Glutamatergic neuron (in vitro differentiated cells): ENCODE data around the gene PIK3R5. TPM values are rescaled to one million over a fixed set of nuclear protein-coding genes. Genes with fewer than 3 reads are reported as not detected.

Experiments used
- DNase-seq: peaks from one replicate; pipeline ENCODE4 v3.0.0; 2022
- H3K27ac Mint-ChIP-seq: one replicate; pipeline ENCODE4 v1.8.0; 2020; ENCODE audit warnings: mild to moderate bottlenecking, mixed read lengths, inconsistent platforms; ENCODE audit not compliant: unreplicated experiment
- H3K27me3 Mint-ChIP-seq: one replicate; pipeline ENCODE4 v1.8.0; 2020; ENCODE audit warnings: mild to moderate bottlenecking, moderate library complexity, mixed read lengths, inconsistent platforms; ENCODE audit not compliant: unreplicated experiment
- H3K36me3 Mint-ChIP-seq: one replicate; pipeline ENCODE4 v1.8.0; 2020; ENCODE audit warnings: mild to moderate bottlenecking, mixed read lengths, inconsistent platforms; ENCODE audit not compliant: unreplicated experiment
- H3K4me1 Mint-ChIP-seq: one replicate; pipeline ENCODE4 v1.8.0; 2020; ENCODE audit warnings: mild to moderate bottlenecking, low read depth, mixed read lengths, inconsistent platforms; ENCODE audit not compliant: unreplicated experiment
- H3K4me3 Mint-ChIP-seq: one replicate; pipeline ENCODE4 v1.8.0; 2020; ENCODE audit warnings: mild to moderate bottlenecking, mixed read lengths, inconsistent platforms; ENCODE audit not compliant: unreplicated experiment
- H3K9me3 Mint-ChIP-seq: one replicate; pipeline ENCODE4 v1.8.0; 2020; ENCODE audit warnings: mild to moderate bottlenecking, moderate library complexity, mixed read lengths, inconsistent platforms; ENCODE audit not compliant: unreplicated experiment
- CTCF ChIP-seq: fragments of 200-600 bp; sonication (generic); IDR thresholded peaks from one replicate; pipeline ENCODE4 v1.5.0; 2021; ENCODE audit not compliant: partially characterized antibody, unreplicated experiment
- total RNA-seq: library from RNA; stranded (reverse); fragmentation: NEBNext Ultra II Directional; extraction: Animal tissue kit (Norgen Biotek cat#: 25700); gene quantifications from one replicate; pipeline ENCODE4 v1.2.1, GENCODE V29; 2021; ENCODE audit not compliant: unreplicated experiment

PIK3R5 gene
- total RNA-seq, 1 donor from 2014 or later = not detected

DNA sequence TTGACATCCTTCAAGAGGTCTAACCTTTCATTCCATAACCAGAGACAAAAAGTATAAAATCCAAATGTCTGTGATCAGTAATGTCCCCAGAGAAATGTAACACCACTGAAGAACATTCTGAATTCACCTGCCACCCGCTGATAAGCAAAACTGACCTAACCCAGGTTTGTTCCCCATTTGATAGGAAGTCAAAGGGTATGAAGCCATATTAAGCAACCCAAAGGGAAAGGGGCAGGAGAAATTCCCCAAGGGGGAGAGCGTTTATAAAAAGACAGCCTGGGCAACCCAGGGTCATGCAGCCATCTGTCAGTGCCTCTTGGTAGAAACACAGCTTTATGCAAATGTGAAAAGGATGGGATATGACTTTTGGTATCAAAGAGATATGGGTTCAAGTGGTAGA lies 67.4 kb downstream of the PIK3R5 start:
- Mint-ChIP-seq H3K36me3 (no peaks in the 10 kb centered on the region), H3K27me3 (peaks cover 6% of the 10 kb centered on the region)

DNA sequence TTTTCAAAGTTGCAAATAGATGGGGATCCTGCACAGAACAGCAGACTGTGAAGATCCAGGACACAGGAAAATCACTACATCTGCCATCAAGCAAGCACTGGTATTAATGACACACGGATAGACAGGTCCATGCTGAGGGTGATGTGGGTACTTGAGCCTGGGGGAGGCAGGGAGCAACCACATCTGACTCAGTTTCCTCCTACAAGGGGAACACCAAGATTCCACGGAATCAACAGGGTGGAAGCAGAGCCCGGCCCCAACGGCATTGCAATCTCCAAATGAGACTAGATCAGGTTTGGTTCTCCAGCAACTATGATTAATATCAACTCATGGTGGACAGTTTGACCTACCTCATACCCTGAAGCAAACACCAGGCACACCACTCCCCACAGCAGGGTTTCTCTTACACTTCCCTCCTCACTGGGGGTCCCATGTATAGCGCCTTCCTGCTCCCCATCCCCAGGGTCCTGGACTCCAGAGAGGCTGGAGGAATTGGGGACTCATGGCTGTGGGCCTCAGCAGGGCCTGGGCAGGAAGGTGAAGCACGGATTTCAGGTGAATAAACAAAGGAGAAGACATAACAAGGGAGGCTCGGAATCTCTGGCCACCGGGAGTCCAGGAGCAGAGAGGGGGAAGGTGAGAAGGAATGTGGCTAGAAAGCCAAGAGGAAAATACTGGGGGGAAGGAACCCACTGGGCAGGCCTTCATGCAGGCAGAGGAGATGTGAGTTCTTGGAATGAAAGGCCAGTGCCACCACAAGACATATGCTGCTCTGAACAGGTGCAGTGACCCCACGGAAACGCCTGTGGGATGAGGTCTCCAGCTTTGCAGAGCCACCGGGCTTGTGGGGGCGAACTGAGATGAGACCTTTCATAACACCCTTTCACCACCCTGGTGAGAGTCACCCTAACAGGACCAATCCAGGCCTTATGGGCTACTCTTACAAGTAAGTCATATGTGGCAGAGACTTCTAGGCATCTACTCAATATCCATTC lies 68.6 kb downstream of the PIK3R5 start:
- Mint-ChIP-seq H3K4me1 (peaks cover 11% of the 10 kb centered on the region), H3K36me3 (no peaks in the 10 kb centered on the region), H3K4me3 (no peak overlapping the region), H3K27ac (no peak overlapping the region), H3K27me3 (peaks cover 6% of the 10 kb centered on the region), H3K9me3 (no peaks in the 10 kb centered on the region)
- no peak for TF ChIP-seq CTCF
- peak; percentile 11 for DNase-seq

More for the DNA sequence above, 67.4 kb downstream of the PIK3R5 start:
- Mint-ChIP-seq H3K4me1 (peaks cover 11% of the 10 kb centered on the region), H3K4me3 (peak overlapping the region; percentile 8), H3K27ac (no peak overlapping the region), H3K9me3 (no peaks in the 10 kb centered on the region)
- TF ChIP-seq CTCF = no peak
- peak; percentile 6 for DNase-seq

DNA sequence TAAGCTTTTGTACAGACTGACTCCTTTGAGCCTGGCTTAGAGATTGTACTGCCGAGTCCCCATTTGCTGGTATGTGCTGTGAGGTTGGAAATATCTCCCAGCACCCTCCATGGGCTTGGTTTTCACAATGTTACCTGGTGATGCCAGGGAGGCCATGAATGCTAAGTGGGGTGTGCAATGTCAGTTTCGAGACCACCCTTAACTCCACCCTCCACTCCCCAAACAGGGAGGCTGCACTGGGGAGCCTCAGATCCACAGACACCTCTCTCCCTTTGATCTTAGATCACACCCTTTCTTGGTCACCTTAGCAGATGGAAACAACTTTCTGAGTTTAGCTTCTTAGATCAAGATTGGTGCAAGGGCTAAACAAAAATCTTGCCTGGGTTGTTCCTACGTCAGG lies 69.4 kb downstream of the PIK3R5 start:
- no peaks in the 10 kb centered on the region for H3K36me3 Mint-ChIP-seq
- H3K27ac Mint-ChIP-seq = no peak overlapping the region

GRCh38 chr17:8894673-8895578 lies 70.6 kb downstream of the PIK3R5 start:
- peak; percentile 81 for TF ChIP-seq CTCF
- H3K36me3 Mint-ChIP-seq = no peaks in the 10 kb centered on the region
- peak; percentile 67 for DNase-seq
- H3K4me3 Mint-ChIP-seq = peak overlapping the region; percentile 39
- peaks cover 11% of the 10 kb centered on the region for H3K4me1 Mint-ChIP-seq
- H3K27me3 Mint-ChIP-seq = peaks cover 6% of the 10 kb centered on the region
- H3K9me3 Mint-ChIP-seq = no peaks in the 10 kb centered on the region
- H3K27ac Mint-ChIP-seq = no peak overlapping the region

More for the DNA sequence above, 69.4 kb downstream of the PIK3R5 start:
- Mint-ChIP-seq H3K27me3 (peaks cover 6% of the 10 kb centered on the region), H3K9me3 (no peaks in the 10 kb centered on the region), H3K4me1 (peaks cover 11% of the 10 kb centered on the region), H3K4me3 (no peak overlapping the region)
- no peak for TF ChIP-seq CTCF
- DNase-seq = no peak
